ENCODE results near the gene YIPF2.

YIPF2 gene

DNA sequence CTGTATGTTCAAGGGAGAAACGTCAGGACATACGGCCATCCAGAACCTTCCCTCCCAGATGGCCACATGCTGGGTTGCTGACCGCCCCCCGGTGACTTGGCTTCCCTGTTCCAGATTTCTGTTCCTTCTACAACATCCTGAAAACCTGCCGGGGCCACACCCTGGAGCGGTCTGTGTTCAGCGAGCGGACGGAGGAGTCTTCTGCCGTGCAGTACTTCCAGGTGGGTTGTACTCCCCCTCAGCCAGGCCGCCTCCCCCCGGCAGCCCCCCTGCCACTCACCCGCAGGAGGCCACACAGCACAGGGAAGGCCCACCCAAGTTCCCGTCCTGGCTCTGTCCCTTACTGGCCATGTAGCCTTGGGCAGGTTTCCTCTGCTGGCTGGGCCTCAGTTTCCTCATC lies 20.5 kb downstream of the YIPF2 start:
- no peak for TF ChIP-seq CTCF (IDR thresholded peaks at IDR 0.05; ENCODE audit: low read depth, low read length, missing control alignments)
- no peak for DNase-seq (ENCODE audit: extremely low read depth, low read depth)
- H3K4me3 ChIP-seq (replicated peaks; ENCODE audit: low read depth, low read length), result no peak overlapping the region

DNA sequence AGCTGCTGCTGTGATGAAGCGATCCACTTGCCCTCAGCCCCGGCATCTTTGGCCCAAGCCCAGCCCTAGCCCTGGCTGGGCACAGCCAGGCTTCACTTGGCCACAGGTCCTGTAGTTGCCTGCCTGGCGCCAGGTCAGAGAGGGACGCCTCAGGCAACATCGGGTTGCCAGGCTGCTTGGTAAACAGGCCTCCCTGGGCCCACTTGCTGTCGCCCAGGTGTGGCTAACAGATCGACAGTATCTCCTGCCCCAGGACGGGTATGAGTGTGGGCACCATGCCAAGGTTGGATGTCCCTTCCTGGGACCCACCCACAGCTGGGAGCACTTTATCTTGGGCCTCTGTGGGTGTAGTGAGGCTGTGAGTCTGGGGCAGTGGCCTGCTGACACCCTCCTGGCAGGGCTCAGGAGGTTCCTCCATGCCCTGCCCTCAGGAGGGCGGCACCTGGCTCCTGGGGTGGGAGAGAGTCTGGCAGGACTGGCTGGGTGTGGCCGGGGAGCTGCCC lies 29.2 kb downstream of the YIPF2 start:
- no peak overlapping the region for H3K4me3 ChIP-seq (replicated peaks; ENCODE audit: low read depth, low read length)
- TF ChIP-seq CTCF (IDR thresholded peaks at IDR 0.05; ENCODE audit: low read depth, low read length, missing control alignments), result no peak
- DNase-seq (ENCODE audit: extremely low read depth, low read depth), result no peak

DNA sequence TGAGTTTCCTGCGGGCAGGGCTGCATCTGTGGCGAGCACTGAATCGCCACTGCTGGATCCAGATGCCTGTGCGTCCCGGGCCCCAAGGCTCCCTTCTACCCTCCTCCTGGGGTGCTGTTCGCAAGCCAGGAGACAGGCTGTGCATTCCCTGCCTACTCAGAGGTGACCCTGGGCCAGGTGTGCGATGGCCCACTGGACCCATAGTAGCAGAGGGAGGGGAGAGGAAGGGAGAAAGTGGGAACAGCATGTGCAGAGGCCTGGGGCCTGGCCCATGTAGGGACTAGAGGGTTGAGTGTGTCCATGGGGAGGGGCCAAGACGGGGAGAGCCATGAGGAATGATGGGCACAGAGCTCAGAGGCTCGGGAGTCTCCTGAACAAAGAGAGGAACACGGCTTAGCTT lies 29.8 kb downstream of the YIPF2 start:
- H3K4me3 ChIP-seq (replicated peaks; ENCODE audit: low read depth, low read length), result no peak overlapping the region
- DNase-seq (ENCODE audit: extremely low read depth, low read depth), result no peak
- no peak for TF ChIP-seq CTCF (IDR thresholded peaks at IDR 0.05; ENCODE audit: low read depth, low read length, missing control alignments)

DNA sequence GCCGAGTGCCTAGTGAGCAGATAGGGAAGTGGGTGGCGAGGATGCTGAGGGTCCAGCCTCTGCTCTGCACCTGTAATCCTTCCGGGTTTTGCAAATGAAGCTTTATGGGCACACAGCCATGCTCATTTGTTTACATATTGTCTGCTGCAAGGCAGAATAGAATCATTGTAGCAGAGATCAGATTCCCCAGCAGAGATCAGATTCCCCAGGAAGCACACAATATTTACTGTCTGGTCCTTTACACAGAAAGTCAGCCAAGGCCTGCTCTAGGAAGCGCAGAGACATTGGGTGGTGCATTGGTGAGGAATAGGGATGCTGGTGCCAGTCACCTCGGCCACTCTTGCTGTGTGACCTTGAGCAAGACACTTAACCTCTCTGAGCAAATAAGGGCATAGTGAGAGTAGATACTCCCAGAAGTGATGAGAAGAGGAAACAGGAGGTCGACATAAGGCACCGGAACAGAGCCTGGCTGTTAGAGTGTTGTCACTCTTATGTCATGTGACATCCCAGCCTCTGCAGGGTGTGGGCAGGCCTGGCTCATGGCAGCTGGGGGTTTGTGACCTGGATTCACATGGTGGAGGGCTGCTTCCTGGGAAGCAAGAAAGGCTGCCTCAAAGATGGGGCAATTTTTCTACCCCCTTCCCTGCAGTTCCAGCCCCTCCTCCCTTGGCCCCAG lies 31.4 kb downstream of the YIPF2 start:
- no peak for DNase-seq (ENCODE audit: extremely low read depth, low read depth)
- H3K4me3 ChIP-seq (replicated peaks; ENCODE audit: low read depth, low read length), result no peak overlapping the region
- TF ChIP-seq CTCF (IDR thresholded peaks at IDR 0.05; ENCODE audit: low read depth, low read length, missing control alignments), result no peak

DNA sequence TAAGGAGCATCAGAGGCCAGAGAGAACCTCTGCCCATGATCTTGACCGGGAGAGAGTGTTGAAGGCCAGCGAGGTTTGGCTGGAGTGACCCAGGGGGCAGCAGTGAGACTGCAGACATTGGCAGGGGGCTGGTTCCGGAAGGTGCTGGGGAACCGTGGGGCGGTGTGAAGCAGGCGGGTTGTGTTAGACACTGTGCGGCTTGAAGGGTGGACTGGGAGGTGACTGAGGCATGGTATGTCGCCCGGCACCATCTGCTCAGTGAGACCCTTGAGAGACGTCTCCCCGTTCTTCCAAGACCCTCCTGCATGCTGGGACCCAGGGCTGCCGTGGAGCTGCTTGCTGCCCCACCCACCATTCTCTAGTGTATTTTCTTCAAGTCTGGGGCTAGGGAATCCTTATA lies 32.5 kb downstream of the YIPF2 start:
- no peak overlapping the region for H3K4me3 ChIP-seq (replicated peaks; ENCODE audit: low read depth, low read length)
- no peak for DNase-seq (ENCODE audit: extremely low read depth, low read depth)
- peak; percentile 25 for TF ChIP-seq CTCF (IDR thresholded peaks at IDR 0.05; ENCODE audit: low read depth, low read length, missing control alignments)

DNA sequence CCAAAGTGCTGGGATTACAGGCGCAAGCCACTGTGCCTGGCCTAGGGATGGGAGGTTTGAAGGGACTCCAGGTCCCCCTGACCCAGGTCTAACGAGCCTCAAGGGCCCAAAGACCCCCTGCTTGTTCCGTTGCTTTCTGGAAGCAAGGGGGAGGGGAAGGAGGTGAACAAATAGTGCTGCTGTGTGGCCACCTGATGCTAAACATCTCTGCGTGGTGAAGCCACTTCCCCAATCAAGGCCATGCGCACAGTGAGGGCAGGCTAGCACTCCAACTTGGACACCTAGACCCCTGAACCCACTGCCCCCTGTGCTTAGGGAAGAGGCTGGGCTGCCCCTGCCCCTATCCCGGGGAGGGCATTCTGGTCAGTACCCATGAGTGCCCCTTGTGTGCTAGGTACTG lies 33.1 kb downstream of the YIPF2 start:
- no peak for TF ChIP-seq CTCF (IDR thresholded peaks at IDR 0.05; ENCODE audit: low read depth, low read length, missing control alignments)
- no peak for DNase-seq (ENCODE audit: extremely low read depth, low read depth)
- H3K4me3 ChIP-seq (replicated peaks; ENCODE audit: low read depth, low read length), result no peak overlapping the region

- DNase-seq (ENCODE audit: extremely low read depth, low read depth), result no peak
Measured at GRCh38 chr19:10894911-10895213, 33.6 kb downstream of the YIPF2 start.

More at GRCh38 chr19:10894911-10895213, 33.6 kb downstream of the YIPF2 start:
- no peak overlapping the region for H3K4me3 ChIP-seq (replicated peaks; ENCODE audit: low read depth, low read length)
- no peak for TF ChIP-seq CTCF (IDR thresholded peaks at IDR 0.05; ENCODE audit: low read depth, low read length, missing control alignments)
